Measurements from ENCODE around the gene USH2A.

The USH2A gene

DNA sequence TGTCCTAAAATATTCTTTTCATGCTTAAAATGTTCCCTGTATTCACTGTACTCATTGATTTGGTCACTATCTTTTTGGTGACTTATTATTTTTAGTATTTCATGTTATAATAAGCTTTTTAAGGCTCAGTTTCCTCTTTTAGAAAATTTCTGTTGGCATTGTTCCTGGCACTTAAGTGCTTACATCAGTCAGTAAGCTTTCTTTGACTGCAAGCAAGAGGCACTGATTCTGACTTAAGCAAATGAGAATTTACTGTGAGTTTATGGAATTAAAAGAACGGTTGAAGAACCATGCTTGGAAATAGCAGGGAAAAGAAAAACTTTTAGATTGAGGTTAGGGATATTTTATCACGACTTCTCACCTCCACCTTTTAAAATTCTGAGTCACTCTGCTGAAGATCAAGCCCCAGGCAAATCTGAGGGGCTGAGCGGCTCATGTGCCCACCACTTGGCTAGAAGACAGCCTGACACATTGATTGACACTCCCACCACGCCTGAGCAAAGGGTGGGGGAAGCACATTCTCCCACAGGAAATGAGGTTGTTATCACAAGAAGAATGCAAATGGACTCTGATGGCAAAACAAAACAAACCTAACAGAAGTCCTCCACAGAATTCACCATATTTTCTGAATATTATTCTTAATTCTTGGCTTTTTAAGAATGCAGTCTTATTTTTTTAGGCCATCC lies 753.3 kb downstream of the USH2A start:
- DNase-seq: no peak

DNA sequence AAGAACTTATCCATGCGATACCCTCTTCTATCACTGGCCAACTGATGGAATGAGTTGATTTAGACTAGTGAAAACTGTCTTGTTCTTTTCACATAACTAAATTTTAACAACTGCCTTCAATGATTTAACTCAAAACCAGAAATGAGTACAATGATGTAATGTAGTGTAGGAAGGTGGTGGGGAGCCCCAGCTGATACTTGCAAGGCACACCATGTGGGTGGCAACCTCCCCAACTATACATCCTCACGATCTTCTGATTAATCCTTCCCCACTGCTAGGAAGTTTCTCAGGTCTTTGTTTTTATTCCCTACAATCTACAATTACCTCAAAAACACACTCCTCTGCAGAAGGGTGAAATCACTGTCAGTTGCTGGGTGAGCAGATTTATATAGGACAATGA lies 755.5 kb downstream of the USH2A start:
- no peak for DNase-seq

- DNase-seq: no peak
These were observed 758.0 kb downstream of the USH2A start for GRCh38 chr1:215665215-215665614.

GRCh38 chr1:215661033-215661432 lies 762.2 kb downstream of the USH2A start:
- DNase-seq: no peak

DNA sequence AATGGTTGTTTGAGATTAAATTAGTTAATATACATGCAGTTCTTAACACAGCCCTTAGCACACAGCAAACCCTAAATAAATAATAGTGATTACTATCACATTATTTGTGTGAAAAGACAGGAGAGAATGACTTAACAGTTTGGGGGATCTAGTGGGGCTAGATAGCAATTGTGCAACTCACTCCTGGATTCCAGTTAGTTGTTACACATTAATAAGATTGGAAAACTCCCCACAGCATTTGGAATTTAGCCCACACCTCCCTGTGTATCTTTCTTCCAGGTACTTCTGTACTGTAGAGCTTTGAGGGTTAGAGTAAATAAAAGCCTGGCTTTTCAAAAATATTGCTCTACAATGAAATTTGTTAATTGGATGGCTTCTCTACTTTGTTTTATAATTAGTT lies 763.0 kb downstream of the USH2A start:
- DNase-seq: no peak

GRCh38 chr1:215657047-215657446 lies 766.2 kb downstream of the USH2A start:
- DNase-seq: no peak

GRCh38 chr1:215652371-215652770 lies 770.9 kb downstream of the USH2A start:
- DNase-seq: no peak

DNA sequence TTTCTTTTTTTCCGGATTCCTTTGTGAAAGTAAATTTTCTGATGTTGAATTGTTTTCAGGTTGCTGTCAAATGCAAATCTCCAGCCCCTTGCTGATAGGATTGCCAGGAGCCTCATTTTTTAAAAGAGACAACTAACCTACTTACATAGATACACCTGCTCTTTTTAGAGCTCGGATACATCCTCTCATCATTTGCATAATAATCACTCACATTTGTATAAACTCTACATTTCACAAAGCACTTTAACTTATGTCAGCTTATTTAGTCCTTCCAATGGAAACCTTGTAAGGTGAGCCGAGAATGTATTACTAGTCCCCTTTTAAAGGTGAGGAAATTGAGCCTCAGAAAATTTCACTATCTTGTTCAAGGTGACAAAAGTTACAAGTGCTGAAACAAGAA lies 771.4 kb downstream of the USH2A start:
- no peak for DNase-seq

- DNase-seq: no peak
These were observed 772.6 kb downstream of the USH2A start for GRCh38 chr1:215650446-215651149.

DNA sequence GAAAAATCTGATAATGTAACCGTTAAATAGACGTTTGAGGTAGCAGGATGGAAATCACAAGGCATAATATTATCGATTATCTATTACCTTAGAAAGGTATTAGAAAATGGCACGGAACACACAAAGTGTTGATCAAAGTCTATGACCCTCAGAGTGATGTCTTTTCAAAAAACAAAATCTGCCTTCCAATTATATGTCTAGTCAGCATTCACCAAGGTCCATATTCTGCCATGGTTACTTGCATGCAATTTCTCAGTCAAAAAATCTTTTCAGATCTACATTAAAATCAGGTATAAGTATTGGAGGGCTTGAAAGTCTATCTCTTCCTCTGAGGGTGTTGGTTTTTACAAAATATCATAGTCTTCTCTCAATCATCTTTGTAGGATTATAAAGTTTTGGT lies 774.3 kb downstream of the USH2A start:
- no peak for DNase-seq

- DNase-seq: no peak
These were observed 775.5 kb downstream of the USH2A start for GRCh38 chr1:215647738-215648137.

GRCh38 chr1:215645861-215646260 lies 777.4 kb downstream of the USH2A start:
- no peak for DNase-seq

GRCh38 chr1:215645182-215645581 lies 778.1 kb downstream of the USH2A start:
- no peak for DNase-seq

DNA sequence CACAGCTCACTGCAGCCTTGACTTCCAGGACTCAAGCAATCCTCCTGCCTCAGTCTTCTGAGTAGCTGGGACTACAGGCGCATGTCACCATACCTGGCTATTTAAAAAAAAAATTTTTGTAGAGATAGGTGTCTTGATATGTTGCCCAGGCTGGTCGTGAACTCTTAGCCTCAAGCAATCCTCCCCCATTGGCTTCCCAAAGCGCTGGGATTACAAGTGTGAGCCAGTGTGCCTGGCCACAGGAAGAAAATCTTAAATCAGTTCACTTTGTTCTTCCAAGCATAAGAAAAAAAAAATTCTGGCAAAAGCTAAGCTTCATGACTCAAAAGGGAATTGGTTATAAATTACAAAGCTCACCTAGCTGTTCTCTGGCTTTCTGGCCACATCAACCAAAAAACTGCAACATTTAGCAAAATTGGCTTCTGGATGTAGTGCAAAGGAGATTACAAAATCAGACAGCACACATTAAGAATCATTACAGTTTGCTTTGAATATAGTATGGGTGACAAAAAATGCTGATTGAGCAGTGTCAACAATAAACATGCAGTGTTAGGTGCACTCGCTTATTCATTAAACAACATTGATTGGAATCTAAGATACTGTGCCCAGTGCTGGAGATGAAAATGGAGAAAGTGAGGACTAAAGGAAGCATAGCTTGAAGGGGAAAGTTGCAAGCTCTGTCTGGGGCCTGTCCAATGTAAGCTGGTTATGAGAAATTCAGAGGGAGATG lies 779.5 kb downstream of the USH2A start:
- DNase-seq: no peak

- DNase-seq: no peak
These were observed 782.7 kb downstream of the USH2A start for GRCh38 chr1:215640429-215641148.

GRCh38 chr1:215637041-215637573 lies 786.1 kb downstream of the USH2A start:
- DNase-seq: no peak

- DNase-seq: no peak
These were observed 786.8 kb downstream of the USH2A start for GRCh38 chr1:215636258-215636965.

- no peak for DNase-seq
These were observed 787.4 kb downstream of the USH2A start for GRCh38 chr1:215635827-215636226.

DNA sequence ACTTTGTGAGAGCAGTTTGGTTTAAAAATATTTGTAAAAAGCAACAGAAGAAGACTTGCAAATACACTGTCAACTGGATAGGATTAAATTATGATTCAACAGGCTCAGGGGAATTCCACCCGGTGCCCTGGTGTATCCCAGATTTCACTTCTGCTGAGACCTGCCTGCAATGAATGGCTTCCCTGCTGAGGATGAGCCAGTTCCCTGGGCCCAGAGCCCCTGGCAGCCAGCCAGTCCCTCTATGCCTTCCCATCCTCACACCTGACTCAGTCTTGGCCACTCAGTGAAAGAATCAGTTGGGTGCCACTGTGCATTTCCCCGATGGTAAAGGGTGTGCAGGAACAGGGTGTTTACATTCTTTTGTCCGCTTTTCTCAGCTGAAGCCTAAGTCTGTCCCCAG lies 791.8 kb downstream of the USH2A start:
- DNase-seq: no peak

GRCh38 chr1:215631040-215631439 lies 792.2 kb downstream of the USH2A start:
- no peak for DNase-seq

DNA sequence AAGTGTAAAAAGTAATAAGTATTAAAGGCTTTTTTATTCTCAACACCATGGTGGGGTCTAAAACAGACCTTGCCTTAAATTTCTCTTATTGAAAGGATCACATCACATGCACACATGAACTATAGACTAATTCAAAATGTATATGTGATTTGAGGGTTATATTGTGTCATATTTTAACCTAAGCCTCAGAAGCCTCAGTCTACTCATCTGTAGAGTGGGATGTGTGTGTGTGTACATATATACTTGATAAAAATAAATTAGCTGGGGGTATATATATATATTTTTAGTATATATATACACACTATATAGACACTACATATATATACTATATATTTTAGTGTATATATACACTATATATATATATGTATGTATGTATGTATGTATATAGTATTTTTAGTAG lies 797.3 kb downstream of the USH2A start:
- no peak for DNase-seq

DNA sequence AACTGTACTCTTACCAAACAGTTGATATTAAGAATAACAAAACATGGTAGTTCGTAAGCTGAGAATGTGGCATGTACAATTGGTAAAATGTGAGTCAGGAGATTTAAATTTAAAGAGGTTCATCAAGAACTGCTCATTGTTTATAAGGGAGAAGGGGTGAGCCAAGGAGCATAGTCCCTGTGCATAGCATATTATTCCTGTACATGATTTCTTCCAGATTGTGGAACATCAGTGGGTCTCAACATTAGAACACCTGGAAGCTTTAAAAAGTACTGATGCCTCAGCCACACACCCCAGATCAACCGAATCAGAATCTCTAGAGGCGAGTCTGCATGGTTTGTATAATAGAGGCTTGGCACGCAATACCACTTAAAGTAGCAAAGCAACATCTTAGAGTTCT lies 800.1 kb downstream of the USH2A start:
- no peak for DNase-seq
